ENCODE results near the gene AGRN. TPM values are rescaled to one million over a fixed set of nuclear protein-coding genes. Genes with fewer than 3 reads are reported as not detected.

Gene AGRN
- total RNA-seq, 1 experiment from 2014 or later = 184 TPM

GRCh38 chr1:1042835-1043234 is 22.9 kb downstream of the AGRN start:
- peaks cover 24% of the 10 kb centered on the region for H3K27me3 Mint-ChIP-seq (ENCODE audit: low read depth)
- TF ChIP-seq PREB (CRISPR knock-in tag; IDR thresholded peaks at IDR 0.05; ENCODE audit: borderline replicate concordance) (no peak), GRHL2 (CRISPR knock-in tag; IDR thresholded peaks at IDR 0.05; ENCODE audit: insufficient replicate concordance, severe bottlenecking) (no peak), ZNF232 (CRISPR knock-in tag; IDR thresholded peaks at IDR 0.05) (no peak), ZBTB43 (CRISPR knock-in tag; IDR thresholded peaks at IDR 0.05) (no peak), HMGA2 (CRISPR knock-in tag; IDR thresholded peaks at IDR 0.05) (no peak), SOX15 (CRISPR knock-in tag; IDR thresholded peaks at IDR 0.05) (no peak), JAZF1 (CRISPR knock-in tag; IDR thresholded peaks at IDR 0.05) (no peak), SMAD3 (CRISPR knock-in tag; IDR thresholded peaks at IDR 0.05; ENCODE audit: borderline replicate concordance) (no peak), ATF6 (CRISPR knock-in tag; IDR thresholded peaks at IDR 0.05) (no peak), GABPB1 (CRISPR knock-in tag; IDR thresholded peaks at IDR 0.05) (no peak), FOXK1 (CRISPR knock-in tag; IDR thresholded peaks at IDR 0.05) (no peak), NFATC4 (CRISPR knock-in tag; IDR thresholded peaks at IDR 0.05) (no peak), ZNF512 (CRISPR knock-in tag; IDR thresholded peaks at IDR 0.05; ENCODE audit: borderline replicate concordance) (no peak), ZBTB21 (CRISPR knock-in tag; IDR thresholded peaks at IDR 0.05; ENCODE audit: borderline replicate concordance) (no peak), ZNF219 (CRISPR knock-in tag; IDR thresholded peaks at IDR 0.05; ENCODE audit: borderline replicate concordance) (no peak), ZNF423 (CRISPR knock-in tag; IDR thresholded peaks at IDR 0.05) (no peak), ZNF671 (CRISPR knock-in tag; IDR thresholded peaks at IDR 0.05) (no peak), AR (CRISPR knock-in tag; IDR thresholded peaks at IDR 0.05) (no peak), ZNF317 (CRISPR knock-in tag; IDR thresholded peaks at IDR 0.05; ENCODE audit: borderline replicate concordance, low read depth) (no peak)
- no peak overlapping the region for H3K4me3 Mint-ChIP-seq
- ATAC-seq (no peak), DNase-seq (ENCODE audit: low spot score) (no peak)
- POLR2A ChIA-PET = no interaction called here
- peaks cover 10% of the 10 kb centered on the region for H3K36me3 Mint-ChIP-seq
- peaks cover 5% of the 10 kb centered on the region for H3K4me1 Mint-ChIP-seq
- CTCF ChIA-PET = interaction anchor here (1.5 kb wide), 1 partner anchor 21 kb away, joined by 4 read pairs; no protein-coding TSS in a partner anchor
- H3K27ac Mint-ChIP-seq = peak overlapping the region; percentile 36; the same call in 1 of the 2 replicates
- H3K9me3 Mint-ChIP-seq = no peaks in the 10 kb centered on the region

All from WTC11 (cell line).